Anterior cingulate cortex (tissue), 58 donors: ENCODE results near the gene LPCAT2.

Experiments
- DNase-seq, 58 donors: peaks; one replicate each; lab custom pipeline; 2025; lab: John Stamatoyannopoulos, UW

LPCAT2 gene

GRCh38 chr16:55540221-55540620 is 31.3 kb downstream of the LPCAT2 start:
- DNase-seq: no peak

GRCh38 chr16:55542459-55543082 is 33.7 kb downstream of the LPCAT2 start:
- no peak for DNase-seq

GRCh38 chr16:55543472-55543871 is 34.6 kb downstream of the LPCAT2 start:
- DNase-seq: peak in 1 of 58 donors; percentile 32

GRCh38 chr16:55552621-55553020 is 43.7 kb downstream of the LPCAT2 start:
- DNase-seq: no peak

GRCh38 chr16:55555436-55555835 is 46.6 kb downstream of the LPCAT2 start:
- no peak for DNase-seq

- DNase-seq: no peak
Observed at GRCh38 chr16:55557186-55557585, 48.3 kb downstream of the LPCAT2 start.

- DNase-seq: no peak
Observed at GRCh38 chr16:55559233-55559632, 50.4 kb downstream of the LPCAT2 start.

- DNase-seq: no peak
Observed at GRCh38 chr16:55559933-55560516, 51.2 kb downstream of the LPCAT2 start.

- DNase-seq: no peak
Observed at GRCh38 chr16:55561319-55561848, 52.5 kb downstream of the LPCAT2 start.

GRCh38 chr16:55562936-55563335 is 54.1 kb downstream of the LPCAT2 start:
- DNase-seq: no peak

GRCh38 chr16:55563797-55564196 is 54.9 kb downstream of the LPCAT2 start:
- DNase-seq: no peak

GRCh38 chr16:55565086-55565485 is 56.2 kb downstream of the LPCAT2 start:
- no peak for DNase-seq

- DNase-seq: no peak
Observed at GRCh38 chr16:55566432-55567175, 57.7 kb downstream of the LPCAT2 start, which contains the start of gene CAPNS2. Gene CAPNS2, plus strand, starts transcription at chr16:55566684. Its CDS starts 73 bp downstream, at chr16:55566757.

- DNase-seq: no peak
Observed at GRCh38 chr16:55567382-55567781, 58.5 kb downstream of the LPCAT2 start.

GRCh38 chr16:55568207-55568606 is 59.3 kb downstream of the LPCAT2 start:
- DNase-seq: no peak

GRCh38 chr16:55569025-55569424 is 60.2 kb downstream of the LPCAT2 start:
- no peak for DNase-seq

GRCh38 chr16:55570159-55570558 is 61.3 kb downstream of the LPCAT2 start:
- no peak for DNase-seq

- no peak for DNase-seq
Observed at GRCh38 chr16:55571191-55571897, 62.5 kb downstream of the LPCAT2 start.

- no peak for DNase-seq
Observed at GRCh38 chr16:55572439-55572838, 63.6 kb downstream of the LPCAT2 start.

GRCh38 chr16:55574811-55575210 is 65.9 kb downstream of the LPCAT2 start:
- DNase-seq: no peak

- no peak for DNase-seq
Observed at GRCh38 chr16:55575496-55575895, 66.6 kb downstream of the LPCAT2 start.
